SH-SY5Y (cell line): ENCODE results near the gene AMMECR1.

Experiments
- GATA2 ChIP-seq: IDR thresholded peaks from 2 replicates; pipeline ENCODE4 v1.6.1; 2011; ENCODE audit warnings: mild to moderate bottlenecking, low read depth, low read length
- GATA3 ChIP-seq: IDR thresholded peaks from 2 replicates; pipeline ENCODE4 v1.6.1; 2011; ENCODE audit warnings: low read depth, mild to moderate bottlenecking, low read length, moderate library complexity

- TF ChIP-seq GATA2 (no peak), GATA3 (no peak)
These were observed 144.4 kb downstream of the AMMECR1 start for GRCh38 chrX:110173192-110174175.
